GM18517 (cell line): Measurements from ENCODE around the gene DUSP2.
"Not testable (repeated sequence)": the region's sequence is repeated elsewhere in the genome, so short reads cannot be mapped to it uniquely, and the experiment has no call there.

Experiments used
- ATAC-seq: cut with Tn5 transposase; IDR thresholded peaks from one replicate; pipeline ENCODE4 v1.9.1; 2021; ENCODE audit warnings: mild to moderate bottlenecking, moderate library complexity; ENCODE audit not compliant: unreplicated experiment

DUSP2 gene

DNA sequence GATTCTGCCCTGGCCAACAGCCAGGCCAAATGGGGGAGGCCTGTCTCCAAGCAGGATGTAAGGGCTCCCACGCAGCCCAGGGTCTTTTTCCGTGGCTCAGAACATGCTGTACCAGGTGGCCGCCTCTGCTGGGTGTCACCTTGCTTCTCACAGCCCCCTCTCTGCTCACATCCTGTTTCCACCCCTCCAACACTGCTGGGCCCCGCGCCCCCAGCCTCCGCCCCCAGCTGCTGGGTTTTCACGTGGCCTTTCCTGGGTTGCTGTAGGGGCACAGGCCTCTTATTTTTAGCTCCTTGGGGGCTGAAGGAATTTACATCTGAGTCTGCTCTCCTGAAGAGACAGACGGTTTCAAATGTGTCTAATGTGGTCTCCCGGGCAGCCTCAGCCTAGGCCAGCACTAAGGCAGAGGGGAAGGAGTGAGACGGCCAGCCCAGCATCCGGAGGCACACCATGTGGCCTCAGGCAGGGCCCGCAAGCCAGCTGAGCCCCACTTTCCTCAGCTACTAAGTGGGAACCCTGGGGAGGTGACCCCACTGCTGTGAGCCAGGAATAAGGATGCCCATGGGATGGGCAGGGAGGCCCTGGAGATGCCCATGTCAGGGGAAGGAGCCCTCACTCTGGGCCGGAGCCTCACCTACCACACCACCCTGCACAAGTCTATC lies 18.7 kb upstream of the DUSP2 start:
- peak; percentile 51 for ATAC-seq

DNA sequence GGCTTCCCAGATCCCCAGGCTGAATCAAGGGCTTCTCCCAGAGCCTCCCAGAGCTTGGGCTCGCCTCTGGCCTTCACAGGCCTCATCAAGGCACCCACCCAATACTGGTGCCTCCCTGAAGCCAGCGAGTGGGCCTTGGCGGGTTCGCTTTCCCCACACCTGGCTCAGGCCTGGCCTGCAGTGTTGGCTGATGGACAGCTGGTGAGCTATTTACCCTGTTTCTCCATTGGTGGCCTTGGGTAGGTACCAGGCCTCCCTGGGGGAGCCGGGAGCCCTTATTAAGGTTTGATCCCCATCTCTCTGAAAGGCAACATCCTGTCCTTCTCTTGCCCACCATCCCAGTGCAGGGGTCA lies 18.2 kb upstream of the DUSP2 start:
- ATAC-seq, result no peak

DNA sequence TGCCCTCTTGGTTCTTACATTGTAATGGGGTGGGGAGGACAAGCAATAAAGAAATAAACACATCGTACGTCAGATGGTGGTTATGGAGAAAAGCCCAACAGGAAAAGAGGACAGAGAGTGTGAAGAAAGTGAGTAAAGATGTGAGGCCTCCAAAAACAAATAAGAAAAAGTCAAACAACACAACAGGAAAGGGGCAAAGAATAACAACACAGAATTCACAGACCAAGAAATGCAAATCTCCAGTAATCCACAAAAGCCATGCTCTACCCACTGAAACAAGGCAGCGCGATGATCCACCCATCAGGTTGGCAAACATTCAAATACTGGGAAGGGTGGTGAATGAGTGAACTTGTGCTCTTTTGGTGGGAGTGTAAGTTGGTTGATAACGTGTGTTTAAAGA lies 16.7 kb upstream of the DUSP2 start:
- ATAC-seq, result no peak

DNA sequence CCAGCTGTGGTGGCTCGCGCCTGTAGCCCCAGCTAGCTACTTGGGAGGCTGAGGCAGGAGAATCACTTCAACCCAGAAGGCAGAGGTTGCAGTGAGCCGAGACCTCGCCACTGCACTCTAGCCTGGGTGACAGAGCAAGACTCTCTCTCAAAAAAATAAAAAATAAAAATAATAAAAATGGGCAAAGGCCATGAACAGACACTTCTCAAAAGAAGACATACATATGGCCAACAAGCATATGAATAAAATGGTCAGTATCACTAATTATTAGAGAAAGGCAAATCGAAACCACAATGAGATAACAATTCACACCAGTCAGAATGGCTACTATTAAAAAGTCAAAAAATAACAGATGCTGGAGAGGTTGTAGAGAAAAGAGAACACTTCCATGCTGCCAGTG lies 15.1 kb upstream of the DUSP2 start:
- not testable (repeated sequence) for ATAC-seq

DNA sequence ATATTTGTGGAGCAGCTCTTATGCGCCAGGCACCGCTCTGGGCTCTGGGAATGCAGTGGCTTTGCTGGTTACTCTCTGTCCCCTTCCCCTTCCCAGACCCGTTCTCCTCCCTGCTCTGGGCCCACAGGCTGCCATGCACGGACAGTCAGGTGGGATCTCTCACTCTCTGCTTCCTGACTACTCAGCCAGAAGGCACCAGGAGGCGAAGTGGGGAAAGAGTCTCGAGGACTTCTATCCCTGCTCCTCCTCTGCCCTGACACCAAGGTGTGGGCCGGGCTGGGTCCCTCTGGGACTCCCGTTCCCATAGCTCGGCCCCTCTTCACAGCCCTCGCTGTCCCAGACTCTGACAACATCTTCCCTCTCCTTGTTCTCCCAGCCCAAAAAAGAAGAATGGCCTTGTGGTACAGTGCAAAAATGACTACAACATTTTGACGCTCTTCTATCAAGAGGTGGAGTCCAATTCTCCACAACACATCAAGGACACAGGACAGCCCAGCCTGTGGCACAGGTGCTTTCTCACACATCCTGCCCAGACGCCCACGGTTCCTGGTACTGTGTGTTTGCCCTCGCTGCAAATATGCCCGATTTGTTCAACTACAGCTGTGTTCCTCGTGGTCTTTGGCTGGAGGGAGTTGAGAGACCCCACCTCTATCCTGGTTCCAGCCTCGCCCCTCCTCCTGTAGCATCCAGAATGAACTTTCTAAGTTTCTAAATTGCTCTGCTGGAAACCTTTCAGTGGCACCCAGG lies 14.0 kb upstream of the DUSP2 start:
- ATAC-seq, result no peak

DNA sequence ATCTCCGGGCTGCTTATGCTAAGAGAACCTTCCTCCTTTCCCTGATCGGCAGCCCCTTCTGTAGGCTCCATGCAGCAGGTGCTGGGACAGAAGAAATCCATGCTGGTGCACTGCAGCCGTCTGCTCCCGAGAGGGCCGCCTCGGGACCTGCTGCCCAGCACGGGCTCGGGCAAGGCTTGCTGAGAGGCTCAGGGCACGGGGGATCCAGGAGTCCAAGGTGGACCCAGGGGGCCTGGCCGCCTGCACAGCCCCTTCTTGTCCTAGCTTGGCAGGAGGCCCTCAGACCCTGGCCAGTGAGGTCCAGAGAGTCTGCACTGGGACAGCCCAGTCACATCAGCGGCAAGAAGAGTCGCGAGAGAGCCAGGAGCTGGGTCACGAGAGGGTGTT lies 13.3 kb upstream of the DUSP2 start:
- no peak for ATAC-seq

DNA sequence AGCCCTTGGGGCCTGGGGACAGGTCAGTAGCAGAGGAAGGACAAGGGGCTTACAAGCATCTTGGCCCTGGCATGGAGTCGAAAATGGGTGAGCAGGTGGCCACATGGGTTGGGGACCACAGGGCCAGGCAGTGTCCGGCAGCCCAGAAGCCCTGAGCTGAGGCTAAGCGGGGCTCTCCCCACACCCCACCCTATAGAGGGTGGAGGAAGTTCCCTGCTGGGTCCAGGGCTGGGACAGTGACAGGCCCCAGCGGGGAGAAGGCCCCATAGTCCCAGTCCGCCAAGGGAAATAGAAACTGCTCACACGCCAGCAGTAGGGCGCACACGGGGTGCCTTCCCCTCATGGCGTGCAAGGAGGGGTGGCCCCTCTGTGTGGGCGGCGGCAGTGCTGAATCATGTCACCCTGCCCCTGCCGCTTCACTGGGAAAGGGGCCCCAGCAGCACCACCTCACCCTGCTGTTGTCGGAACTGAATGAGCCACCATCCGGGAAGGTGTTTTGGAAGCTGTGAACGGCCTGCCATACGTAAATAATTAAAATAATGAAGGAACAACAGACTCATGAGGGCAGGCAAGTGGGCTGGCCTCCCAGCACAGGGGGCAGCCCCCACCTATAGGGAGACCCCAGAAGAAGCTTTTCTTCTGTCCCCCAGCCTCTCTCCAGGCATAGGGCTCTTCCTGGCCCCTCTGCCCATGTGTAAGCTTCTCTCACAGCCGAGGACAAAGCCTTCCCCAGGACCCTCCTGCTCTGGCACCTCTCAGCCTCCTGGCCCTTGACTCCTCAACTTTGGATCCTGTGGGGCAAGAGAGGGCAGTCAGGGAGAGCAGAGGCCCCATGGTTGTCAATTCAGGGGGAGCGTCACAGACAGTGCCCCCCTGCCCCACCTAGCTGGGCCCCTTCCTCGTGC lies 12.7 kb upstream of the DUSP2 start:
- peak; percentile 51 for ATAC-seq

DNA sequence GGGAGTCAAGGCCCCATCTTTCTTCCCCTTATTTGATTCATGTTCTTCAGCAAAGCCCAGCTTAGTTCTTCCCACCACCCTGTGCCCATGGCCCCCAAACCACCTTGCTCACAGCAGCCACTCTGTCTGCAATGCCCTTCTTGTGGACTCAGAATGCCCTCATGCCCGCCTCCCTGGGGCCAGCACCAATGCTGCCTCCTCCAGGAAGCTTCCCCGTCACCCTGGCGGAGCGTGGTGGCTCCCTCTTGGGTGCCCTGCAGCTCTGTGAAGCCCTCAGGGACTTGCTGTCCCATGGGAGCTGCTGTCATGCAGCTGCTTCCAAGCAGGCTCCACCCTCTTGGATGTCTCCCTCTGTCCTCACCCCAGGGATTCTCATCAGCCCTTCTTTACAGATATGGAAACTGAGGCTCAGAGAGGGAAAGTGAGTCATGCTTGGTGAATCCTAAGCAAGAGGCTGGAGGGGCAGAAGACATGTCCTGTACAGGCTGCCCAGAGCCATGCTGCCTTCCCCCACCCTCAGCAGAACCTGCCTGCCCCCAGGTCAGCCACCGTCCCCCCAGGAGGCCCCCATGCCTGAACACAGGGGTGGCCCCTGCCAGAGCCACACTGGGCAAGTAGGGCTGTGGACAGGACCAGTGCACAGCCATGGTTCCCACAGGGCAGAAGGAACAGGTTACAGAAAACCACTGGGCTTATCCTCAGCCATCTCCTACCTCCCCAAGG lies 11.8 kb upstream of the DUSP2 start:
- peak; percentile 38 for ATAC-seq

DNA sequence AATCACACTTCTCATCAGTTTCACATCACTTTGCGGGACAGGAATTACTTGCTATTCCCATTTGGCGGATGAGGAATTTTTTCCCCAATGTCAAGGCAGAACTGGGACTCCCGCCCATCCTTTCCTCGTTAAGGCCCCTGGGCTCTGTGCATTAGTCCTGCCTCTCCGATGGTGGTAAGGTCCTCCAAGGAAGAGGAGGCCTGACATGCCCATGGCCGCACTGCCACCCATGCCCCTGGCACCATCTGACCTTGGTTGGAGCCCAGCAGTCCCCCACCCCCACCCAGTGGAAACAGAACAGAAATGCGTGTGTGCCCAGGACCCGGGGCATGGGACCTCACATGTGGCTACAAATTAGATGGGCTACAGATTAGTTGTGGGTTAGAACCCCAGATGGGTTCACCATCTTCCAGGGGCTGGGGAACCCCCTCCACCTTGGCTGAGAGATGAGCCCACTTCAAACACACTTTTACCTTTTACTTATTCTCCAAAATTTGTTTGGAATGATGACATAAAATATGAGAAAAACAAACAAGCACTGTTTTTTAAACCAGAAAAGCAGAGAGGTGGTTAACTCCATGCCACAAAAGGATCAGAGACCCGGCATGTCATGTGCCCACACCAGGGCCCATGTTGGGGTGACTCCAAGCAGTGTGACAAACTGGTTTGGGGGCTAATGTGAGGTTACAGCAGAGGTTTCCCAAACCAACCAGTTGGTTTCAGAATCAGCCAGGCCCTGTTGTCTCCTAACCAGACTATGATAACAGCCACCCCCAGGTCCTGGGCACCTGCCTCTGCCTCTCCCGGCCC lies 11.0 kb upstream of the DUSP2 start:
- ATAC-seq, result no peak

DNA sequence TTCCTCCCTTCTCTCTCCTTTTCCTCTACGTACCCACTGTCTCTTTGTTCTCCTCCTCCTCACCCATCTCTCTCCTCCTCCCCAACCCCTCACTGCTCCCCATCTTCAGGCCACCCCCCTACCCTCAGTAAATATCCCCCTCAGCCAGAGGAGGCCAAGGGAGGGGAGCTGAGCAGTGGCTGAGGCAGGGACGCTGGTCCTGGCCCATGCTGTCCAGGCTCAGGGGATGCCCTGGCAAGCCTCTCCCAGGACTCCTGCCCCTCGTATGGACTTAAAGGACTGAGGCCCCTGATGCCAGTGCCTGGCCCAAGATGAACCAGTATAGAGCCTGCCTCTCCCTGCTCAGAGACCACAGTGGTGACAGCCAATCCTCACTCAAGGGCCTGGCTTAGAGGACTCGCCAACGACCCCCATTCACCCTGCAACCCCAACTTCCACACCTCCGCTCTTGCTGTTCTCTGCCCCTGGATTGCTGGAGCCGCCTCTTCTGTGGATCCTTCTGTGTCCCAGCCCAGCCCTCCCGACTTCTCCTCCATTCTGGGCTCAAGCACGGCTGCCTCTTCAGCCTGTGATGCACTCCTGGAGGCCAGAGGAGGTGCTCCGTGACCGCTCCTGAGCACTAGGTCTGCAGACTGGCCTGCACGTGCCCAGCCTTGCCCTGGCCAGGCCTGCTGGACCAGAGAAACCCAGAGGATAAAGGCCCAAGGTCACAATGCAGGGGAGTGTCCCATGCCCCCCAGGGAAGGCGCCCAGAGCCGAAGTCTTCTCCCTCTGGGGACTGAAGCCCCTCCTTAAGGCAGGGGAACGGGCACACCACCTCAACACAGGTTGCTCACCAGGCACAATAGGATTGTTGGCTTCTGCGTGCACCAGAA lies 9.5 kb upstream of the DUSP2 start:
- no peak for ATAC-seq

DNA sequence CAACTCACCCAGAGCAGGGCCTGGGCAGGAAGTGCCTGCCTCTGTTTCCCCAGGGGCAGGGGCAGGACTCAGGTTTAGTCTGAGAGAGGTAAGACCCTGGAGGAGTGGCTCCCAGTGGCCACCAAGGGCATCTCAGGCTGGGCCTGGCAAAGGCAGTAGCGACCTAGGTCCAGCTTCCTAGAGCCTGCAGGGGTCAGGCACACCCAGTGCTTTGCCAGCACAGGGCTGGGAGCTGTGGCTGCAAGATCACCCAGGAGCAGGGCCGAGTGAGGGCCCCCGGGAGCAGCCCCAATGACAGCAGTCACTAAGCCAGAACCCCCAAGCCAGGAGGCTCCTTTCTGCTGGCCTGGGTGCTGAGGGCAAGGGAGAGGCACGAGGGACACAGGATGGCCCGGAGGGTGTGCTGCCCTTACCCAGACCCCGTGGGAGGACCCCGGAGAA lies 8.8 kb upstream of the DUSP2 start:
- ATAC-seq, result no peak

DNA sequence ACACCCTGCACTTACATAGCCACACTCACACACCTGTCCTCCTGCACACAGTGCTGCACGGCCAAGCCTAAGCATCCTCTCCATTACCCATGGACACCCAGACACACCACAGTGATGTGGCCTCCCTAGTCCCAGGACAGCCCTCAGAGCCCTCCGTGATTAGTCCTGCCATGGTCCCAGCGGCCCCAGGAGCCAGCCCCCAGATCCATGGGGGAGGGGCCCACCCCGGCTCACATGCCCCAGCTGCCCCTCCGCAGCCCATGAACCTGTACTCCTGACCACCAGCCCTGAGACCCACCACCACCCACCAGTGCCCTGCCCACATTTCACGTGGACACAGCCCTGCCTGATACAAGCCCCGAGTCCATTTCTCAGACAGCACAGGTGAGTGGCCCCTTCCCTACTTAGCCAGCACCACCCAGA lies 8.1 kb upstream of the DUSP2 start:
- no peak for ATAC-seq

DNA sequence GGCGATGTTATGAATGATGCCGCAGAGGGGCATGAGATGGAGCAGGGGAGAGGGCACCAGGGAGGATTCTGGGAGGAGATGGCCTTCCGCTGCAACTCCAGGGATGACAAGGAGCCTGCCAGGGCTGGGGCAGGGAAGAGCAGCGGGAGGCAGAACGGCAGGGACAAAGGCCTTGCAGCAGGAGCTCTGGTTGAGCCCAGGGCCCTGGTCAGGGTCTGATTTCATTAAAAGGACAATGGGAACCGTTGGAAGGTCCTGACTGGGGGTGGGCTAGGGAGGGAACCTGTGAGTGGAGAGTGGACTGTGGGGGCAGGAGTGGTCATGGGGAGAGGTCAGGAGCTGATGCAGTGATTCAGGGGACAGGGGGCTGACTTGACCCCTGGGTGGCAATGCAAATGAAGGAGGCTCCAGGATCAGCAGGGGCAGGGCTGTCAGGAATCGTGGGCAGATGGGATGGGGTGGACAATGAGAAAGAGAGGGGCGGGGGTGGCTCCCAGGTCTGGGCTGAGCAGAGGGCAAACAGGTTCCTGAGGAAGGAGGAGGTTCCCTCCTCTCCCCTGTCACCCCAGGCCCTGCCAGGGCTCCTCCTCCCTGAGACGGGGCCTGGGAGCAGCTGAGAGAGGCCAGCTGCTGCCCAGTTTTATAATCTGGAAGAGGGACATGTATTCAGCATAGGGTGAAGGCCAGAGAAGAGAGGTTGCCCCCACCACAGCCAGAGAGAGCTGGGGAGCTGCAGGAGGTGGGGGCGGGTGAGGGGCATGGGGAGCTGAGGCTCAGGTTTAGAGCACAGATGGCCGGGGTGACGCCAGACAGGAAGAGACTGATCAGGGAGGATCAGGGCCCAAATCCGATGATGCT lies 7.3 kb upstream of the DUSP2 start:
- no peak for ATAC-seq

DNA sequence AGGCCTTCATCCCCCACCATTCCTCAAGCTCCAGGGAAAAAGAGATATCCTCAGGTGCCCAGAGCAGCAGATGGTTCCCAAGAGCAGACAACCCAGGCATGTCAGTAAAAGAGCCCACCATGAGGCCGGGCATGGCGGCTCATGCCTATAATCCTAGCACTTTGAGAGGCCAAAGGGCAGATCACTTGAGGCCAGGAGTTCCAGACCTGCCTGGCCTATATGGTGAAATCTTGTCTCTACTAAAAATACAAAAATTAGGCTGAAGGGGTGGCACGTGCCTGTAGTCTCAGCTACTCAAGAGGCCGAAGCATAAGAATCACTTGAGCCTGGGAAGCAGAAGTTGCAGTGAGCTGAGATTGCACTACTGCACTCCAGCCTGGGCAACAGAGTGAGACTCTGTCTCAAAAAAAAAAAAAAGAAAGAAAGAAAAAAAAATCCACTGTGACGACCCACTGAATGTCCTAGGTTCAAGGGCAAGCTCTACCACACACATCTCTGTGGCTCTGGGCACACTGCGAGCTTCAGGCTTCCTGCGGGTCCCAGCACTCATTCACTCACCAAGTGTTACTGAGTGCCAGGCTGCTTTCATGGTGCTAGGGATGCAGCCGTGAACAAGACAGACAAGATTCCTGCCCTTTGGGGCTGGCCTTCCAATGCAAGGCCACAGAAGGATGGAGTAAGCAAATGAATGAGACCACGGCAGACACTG lies 6.5 kb upstream of the DUSP2 start:
- no peak for ATAC-seq

DNA sequence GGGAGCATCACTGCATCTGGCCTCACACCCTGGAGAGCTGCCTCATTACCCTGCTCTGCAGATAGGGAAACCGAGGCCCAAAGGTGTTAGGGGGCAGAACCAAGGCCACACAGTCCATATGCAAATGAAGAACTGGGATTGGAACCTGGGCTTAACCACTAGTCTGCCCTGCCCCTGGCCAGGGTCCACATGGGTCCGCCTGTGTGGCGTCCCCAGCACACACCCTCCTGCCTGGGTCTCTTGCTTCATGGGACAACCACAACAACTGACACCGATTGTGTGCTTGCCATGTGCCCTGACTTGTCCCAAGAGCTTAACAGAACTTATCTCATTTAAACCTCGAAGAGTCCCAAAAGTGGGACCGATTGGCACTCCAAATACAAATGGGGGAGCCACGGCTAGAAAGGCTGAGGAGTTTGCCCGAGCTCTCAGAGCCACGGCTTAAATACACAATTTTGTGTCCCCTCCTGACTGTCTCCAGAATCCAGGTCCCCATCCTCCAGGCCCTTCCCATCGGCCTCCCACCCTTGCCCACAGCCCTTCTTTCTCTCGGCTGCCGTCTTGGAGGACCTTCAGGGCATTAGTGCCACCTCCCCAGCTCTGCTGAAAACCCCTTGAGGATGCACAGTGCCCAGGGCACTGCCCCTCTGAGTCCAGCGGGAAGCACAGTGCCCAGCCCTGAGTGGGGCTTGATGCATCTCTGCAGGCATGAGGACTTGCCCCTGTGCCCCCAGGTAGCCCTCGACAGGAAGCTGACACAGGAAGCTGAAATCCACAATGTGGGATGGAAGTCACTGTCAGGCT lies 5.8 kb upstream of the DUSP2 start:
- ATAC-seq, result no peak

DNA sequence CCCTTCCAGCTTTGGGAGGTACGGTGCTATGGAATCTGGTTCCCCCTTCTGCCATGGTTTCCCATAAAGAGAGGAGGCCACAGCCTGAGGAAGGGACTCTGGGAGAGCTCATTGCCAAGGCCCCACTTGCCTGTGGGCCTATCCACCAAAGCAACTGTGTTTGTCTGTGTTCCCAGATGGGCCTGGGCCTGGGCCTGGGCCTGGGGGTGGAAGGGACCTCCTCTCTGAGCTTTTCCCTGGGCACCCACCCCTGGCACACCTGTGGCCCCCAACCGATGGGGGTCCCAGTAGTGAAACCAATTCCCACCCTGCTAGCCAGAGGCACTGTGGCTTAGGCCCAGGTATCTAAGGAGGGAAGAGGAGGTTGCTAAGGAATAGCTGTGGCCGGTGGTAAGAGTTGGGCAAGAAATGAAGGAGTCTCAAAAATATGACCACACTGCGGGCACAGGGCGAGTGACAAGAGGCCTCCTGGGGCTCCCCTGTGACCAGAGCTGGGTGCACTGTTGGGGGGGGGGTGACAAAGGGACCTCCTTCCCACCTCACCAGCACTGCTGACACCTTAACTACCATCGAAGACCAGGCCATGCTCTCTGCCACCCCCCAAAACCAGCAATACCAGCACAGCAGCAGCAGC lies 4.9 kb upstream of the DUSP2 start:
- no peak for ATAC-seq
